ENCODE results near the gene DPF3.

DPF3 gene

DNA sequence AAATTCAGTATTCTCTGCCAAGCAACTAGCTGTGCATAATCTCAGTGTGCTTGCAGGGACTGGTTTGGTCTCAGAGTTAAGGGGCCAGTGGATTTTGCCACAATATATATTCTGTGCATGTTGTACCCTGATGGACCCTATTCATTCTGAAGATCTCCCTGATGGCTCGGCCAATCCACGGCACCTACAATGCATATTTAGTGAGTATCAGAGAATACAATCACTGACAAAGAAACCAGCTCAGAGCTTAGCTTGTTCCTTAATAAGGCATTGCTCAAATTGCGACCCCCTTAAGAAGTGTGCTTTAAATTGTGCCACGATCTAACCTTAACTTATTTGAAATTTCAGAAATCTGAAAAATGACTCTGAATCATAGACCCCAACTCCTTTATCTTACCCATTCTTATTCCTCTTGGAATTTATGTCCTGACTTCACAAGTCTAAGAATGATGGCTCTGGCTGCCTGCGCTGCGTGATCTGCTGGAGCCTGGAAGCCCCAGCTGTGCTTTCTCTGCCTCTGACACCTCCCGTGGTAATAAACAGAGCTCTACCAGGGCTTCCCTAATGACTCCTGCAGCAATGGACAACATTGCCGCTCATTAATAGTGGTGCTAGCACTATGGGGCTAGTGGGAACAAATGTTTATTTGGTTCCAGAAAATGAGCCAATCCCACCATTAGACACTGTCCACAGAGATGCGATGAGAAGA lies 23.3 kb upstream of the DPF3 start:
- DNase-seq (ENCODE audit: low read depth): no peak
- TF ChIP-seq, protein P1, sequence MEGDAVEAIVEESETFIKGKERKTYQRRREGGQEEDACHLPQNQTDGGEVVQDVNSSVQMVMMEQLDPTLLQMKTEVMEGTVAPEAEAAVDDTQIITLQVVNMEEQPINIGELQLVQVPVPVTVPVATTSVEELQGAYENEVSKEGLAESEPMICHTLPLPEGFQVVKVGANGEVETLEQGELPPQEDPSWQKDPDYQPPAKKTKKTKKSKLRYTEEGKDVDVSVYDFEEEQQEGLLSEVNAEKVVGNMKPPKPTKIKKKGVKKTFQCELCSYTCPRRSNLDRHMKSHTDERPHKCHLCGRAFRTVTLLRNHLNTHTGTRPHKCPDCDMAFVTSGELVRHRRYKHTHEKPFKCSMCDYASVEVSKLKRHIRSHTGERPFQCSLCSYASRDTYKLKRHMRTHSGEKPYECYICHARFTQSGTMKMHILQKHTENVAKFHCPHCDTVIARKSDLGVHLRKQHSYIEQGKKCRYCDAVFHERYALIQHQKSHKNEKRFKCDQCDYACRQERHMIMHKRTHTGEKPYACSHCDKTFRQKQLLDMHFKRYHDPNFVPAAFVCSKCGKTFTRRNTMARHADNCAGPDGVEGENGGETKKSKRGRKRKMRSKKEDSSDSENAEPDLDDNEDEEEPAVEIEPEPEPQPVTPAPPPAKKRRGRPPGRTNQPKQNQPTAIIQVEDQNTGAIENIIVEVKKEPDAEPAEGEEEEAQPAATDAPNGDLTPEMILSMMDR (conservative IDR thresholded peaks at IDR 0.05; ENCODE audit: low read depth, low read length): no peak
- H3K4me3 ChIP-seq (ENCODE audit: low read length): no peak overlapping the region

DNA sequence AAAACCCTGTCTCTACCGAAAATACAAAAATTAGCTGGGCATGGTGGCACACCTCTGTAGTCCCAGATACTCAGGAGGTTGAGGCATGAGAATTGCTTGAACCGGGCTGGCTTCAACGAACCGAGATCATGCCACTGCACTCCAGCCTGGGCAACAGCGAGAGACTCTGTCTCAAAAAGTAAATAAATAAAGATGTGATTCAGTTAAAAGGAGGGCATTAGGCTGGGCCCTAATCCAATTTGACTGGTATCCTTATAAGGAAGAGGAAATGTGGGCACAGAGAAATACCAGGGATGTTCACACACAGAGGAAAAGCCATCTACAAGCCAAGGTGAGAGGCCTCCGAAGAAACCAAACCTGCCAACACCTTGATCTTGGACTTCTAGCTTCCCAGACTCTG lies 22.3 kb upstream of the DPF3 start:
- DNase-seq (ENCODE audit: low read depth): no peak
- TF ChIP-seq, protein P1 (conservative IDR thresholded peaks at IDR 0.05; ENCODE audit: low read depth, low read length): no peak
- H3K4me3 ChIP-seq (ENCODE audit: low read length): no peak overlapping the region

DNA sequence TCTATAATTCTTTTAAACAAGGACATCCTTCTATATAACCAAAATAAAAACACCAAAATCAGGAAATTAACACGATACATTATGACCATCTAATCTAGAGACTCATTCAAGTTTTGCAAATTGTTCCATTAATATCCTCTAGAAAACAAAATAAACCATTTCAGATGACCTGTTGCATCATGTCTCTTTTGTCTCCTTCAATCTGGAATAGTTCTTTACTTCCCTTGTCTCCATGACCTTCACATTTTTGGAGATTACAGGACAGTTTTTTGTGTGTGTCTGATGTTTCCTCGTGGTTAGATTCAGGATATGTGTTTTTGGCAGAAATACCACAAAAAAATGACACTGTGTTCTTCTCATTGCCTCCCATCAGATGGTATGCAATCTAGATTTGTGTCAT lies 19.9 kb upstream of the DPF3 start:
- H3K4me3 ChIP-seq (ENCODE audit: low read length): no peak overlapping the region
- TF ChIP-seq, protein P1 (conservative IDR thresholded peaks at IDR 0.05; ENCODE audit: low read depth, low read length): no peak
- DNase-seq (ENCODE audit: low read depth): no peak

DNA sequence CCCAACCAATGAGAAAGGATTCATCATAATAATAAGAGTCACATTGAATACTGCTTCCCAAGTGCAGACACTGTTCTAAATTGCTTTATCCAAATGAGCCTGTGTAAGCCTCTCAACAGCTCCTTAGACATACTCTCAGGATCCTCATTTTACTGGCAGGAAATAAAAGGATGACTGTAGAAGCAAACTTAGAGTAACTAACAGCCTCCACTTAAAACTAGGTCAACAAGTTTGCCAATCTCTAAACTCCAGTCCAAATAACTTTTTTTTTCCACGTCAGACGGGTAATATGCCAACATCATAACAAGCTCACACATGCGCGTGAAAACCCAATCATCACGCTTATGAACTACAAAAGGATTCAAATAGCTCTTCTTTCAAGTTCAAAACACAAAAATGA lies 15.3 kb upstream of the DPF3 start:
- TF ChIP-seq, protein P1 (conservative IDR thresholded peaks at IDR 0.05; ENCODE audit: low read depth, low read length): no peak
- DNase-seq (ENCODE audit: low read depth): no peak
- no peak overlapping the region for H3K4me3 ChIP-seq (ENCODE audit: low read length)

DNA sequence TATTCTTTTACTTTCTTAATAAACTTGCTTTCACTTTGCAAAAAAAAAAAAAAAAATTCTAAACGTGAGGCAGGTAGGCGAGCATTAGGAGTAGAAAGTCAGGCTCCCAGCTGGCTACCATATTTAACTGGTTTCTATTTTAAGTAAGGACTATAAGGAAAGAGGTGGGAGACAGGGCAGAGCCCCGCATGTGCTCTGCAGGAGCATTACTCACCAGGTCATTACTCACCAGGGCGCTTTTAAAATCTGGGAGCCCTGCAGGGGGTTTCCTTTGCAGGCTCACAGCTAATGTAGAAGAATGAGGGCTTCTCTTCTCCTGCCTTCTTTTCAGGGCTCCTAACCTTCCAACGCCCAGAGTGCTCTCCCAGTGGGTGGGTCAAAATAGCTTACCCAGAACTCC lies 14.0 kb upstream of the DPF3 start:
- no peak for DNase-seq (ENCODE audit: low read depth)
- TF ChIP-seq, protein P1 (conservative IDR thresholded peaks at IDR 0.05; ENCODE audit: low read depth, low read length): no peak
- no peak overlapping the region for H3K4me3 ChIP-seq (ENCODE audit: low read length)

DNA sequence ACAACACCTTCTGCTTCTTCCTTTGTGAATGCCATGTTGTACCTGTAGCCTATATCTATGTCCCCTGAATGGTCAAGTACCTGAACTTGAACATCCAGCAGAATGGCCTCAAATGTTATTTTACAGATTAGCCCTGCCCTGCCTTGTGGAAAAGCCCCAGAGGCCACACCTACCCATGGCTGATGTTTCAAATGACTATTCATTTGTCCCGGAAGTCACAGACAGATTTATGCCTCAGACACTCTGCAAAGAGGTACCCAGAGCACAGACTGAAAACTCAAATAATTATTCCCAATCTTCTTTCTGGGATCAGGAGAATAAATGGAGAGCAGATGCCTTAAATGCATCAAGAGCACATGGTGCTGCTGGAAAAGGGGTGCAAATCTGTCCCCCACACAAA lies 13.0 kb upstream of the DPF3 start:
- TF ChIP-seq, protein P1 (conservative IDR thresholded peaks at IDR 0.05; ENCODE audit: low read depth, low read length): no peak
- DNase-seq (ENCODE audit: low read depth): no peak
- no peak overlapping the region for H3K4me3 ChIP-seq (ENCODE audit: low read length)

DNA sequence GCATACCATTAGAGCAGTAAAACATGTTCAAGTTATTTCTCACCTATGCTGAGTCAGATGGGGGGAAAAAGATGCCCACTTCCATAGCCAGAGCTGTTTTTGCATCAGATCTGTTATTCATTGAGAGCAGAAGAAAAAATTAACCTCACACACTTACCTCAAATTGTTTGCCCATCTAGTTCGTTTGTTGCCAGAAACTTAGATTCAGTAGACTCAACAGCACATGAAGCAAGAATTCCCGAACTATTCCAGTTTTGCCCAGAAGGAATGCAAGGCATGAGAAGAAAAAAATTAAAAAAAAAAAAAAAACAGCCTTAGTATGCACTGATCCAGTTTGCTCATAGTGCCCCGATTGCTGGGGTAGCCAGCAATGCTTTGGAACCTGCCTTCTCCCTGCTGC lies 12.4 kb upstream of the DPF3 start:
- TF ChIP-seq, protein P1 (conservative IDR thresholded peaks at IDR 0.05; ENCODE audit: low read depth, low read length): no peak
- H3K4me3 ChIP-seq (ENCODE audit: low read length): no peak overlapping the region
- DNase-seq (ENCODE audit: low read depth): peak; percentile 38
